Activated CD4-positive, alpha-beta T cell treated with anti-CD3 and anti-CD28 coated beads for 36 hours (primary cell): Measurements from ENCODE around the gene TTC34. TPM values are rescaled to one million over a fixed set of nuclear protein-coding genes. Genes with fewer than 3 reads are reported as not detected.

ENCODE experiments used
- ATAC-seq: fragments of 200-7000 bp; cut with Tn5 transposase; one replicate; pipeline ENCODE4 v1.10.0; 2021; ENCODE audit warnings: mild to moderate bottlenecking, moderate library complexity
- CTCF ChIA-PET: fragments of 350-600 bp; sonication (Branson Sonifier 250); formaldehyde crosslinking; loops from one replicate; lab custom pipeline; 2021; ENCODE audit warnings: antibody characterized with exemption; lab: Charles Lee
- POLR2A ChIA-PET: fragments of 350-600 bp; sonication (Branson Sonifier 250); formaldehyde crosslinking; loops from one replicate; lab custom pipeline; 2021; ENCODE audit warnings: antibody characterized with exemption, inconsistent platforms; lab: Charles Lee
- DNase-seq: peaks from one replicate; pipeline ENCODE4 v3.0.0-alpha.2; 2020
- H3K27ac Mint-ChIP-seq: one replicate; pipeline ENCODE4 v1.8.0; 2021; ENCODE audit warnings: mixed read lengths
- H3K27me3 Mint-ChIP-seq: one replicate; pipeline ENCODE4 v1.8.0; 2021; ENCODE audit warnings: mixed read lengths
- H3K36me3 Mint-ChIP-seq: one replicate; pipeline ENCODE4 v1.8.0; 2021; ENCODE audit warnings: low read depth, mixed read lengths
- H3K4me1 Mint-ChIP-seq: one replicate; pipeline ENCODE4 v1.8.0; 2021; ENCODE audit warnings: mixed read lengths
- H3K4me3 Mint-ChIP-seq: one replicate; pipeline ENCODE4 v1.8.0; 2021; ENCODE audit warnings: mild to moderate bottlenecking, moderate library complexity, mixed read lengths
- H3K9me3 Mint-ChIP-seq: one replicate; pipeline ENCODE4 v1.8.0; 2021; ENCODE audit warnings: low read depth, mixed read lengths
- intact Hi-C, 2 experiments: fragments of 100-400 bp; cut with DNase I in 1 of 2; cut with micrococcal nuclease in 1 of 2; formaldehyde crosslinking; loops; one replicate each; pipeline versions ENCODE4 v1.14.2 to v1.15.1; 2022 to 2024; cut with DNase I, micrococcal nuclease
- total RNA-seq, 2 experiments: library from RNA; stranded (reverse); gene quantifications; one replicate each; pipeline ENCODE4 v1.2.3, GENCODE V29; 2021

The TTC34 gene
- total RNA-seq, 2 experiments from 2014 or later, result 1.3 TPM

- ChIA-PET CTCF (interaction anchor here (0.7 to 1.5 kb wide), 3 partner anchors 17 to 374 kb away, joined by 3 to 5 read pairs (median 3); no protein-coding TSS in a partner anchor), POLR2A (no interaction called here)
- Mint-ChIP-seq H3K27ac (no peak overlapping the region), H3K9me3 (peaks cover 10% of the 10 kb centered on the region), H3K36me3 (peaks cover 2% of the 10 kb centered on the region), H3K27me3 (peaks cover 30% of the 10 kb centered on the region), H3K4me1 (peaks cover 8% of the 10 kb centered on the region), H3K4me3 (no peak overlapping the region)
- DNase-seq, result peak; percentile 6
- ATAC-seq, result no peak
- intact Hi-C loops, result loop anchor here (2.0 to 5.0 kb wide), 2 partner anchors 230 to 373 kb away; partner anchors contain the start of gene TNFRSF14 (in 1 of the 2)
These were observed 14.2 kb downstream of the TTC34 start for GRCh38 chr1:2787163-2787911.

DNA sequence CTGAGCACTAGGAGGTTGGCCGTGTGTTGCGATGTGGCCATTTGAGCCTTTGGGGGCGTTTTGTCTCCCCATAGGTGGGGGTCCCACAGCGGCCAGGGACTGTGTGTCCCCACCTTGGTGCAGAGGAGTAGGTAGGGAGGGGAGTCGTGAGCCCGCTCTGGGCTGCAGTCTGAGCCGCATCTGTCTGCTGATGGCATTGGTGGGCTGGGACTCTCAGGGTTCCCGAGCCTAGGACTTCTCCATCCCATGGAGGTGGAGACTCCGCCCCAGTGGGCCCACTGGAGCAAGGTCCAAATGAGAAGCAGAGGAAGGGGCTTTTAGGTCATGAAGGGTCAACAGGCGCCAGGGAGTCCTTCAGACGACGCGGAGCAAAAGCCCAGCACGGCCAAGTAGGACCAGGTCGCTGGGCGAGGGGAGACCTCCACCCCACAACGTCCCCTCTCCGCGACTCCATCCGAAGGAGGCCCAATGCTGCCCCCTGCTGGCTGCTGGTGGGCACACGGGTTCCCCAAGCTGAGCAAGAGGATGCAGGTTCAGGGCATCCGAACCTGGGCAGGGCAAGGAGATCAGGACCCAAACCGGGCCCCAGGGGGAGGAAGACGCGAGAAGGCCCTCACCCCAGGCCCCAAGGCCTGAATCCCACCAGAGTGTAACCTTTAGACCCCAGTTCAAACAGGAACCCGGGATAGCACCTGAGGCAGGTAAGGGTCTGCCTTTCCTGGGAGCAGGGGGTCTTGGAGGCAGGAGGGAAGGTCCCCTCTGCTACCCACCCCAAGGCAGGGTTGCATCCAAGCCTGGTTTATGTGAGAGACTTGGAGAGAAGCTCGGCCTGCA, 14.9 kb downstream of the TTC34 start:
- H3K27ac Mint-ChIP-seq, result no peak overlapping the region
- POLR2A ChIA-PET, result no interaction called here
- H3K4me3 Mint-ChIP-seq, result no peak overlapping the region
- peaks cover 29% of the 10 kb centered on the region for H3K27me3 Mint-ChIP-seq
- H3K9me3 Mint-ChIP-seq, result peaks cover 13% of the 10 kb centered on the region
- ATAC-seq (peak; percentile 74), DNase-seq (peak; percentile 85)
- H3K4me1 Mint-ChIP-seq, result peaks cover 8% of the 10 kb centered on the region
- CTCF ChIA-PET, result interaction anchor here (0.7 to 1.5 kb wide), 3 partner anchors 18 to 374 kb away, joined by 3 to 5 read pairs (median 3); no protein-coding TSS in a partner anchor
- intact Hi-C loops, result loop anchor here (1.0 to 5.0 kb wide), 3 partner anchors 229 to 372 kb away; partner anchors contain the start of gene TNFRSF14 (in 1 of the 2)
- H3K36me3 Mint-ChIP-seq, result peaks cover 6% of the 10 kb centered on the region

DNA sequence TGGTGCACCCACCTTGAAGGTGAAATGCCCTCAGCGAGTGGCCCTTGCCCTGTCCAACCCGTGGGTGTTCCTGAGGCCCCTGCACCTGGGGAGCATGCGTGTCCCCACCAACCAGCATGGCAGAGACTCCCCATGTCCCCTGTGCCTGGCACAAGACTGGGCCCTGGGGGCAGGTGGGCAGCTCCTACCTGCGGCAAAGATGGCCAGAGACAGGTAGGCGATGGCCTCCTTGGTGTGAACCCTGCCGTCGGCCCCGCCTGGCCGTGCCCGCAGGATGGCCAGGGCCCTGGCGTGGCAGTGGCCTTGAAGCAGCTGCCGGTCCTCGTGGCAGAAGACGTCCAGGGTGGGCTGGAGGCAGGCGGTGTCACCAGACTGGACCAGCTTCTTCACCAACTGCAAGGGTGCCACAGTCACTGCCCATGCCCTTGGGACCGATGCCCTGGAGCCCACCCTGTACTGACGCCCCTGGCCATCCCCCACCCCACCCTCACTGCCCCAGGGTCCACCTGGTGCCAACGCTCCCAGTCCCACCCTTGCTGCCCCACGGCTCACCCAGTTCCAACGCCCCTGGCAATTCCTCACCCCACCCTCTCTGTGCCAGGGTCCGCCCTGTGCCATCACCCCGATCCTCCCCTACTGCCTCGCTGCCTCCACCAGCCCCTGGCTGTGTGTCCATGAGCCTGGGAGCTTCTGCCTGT, 15.7 kb downstream of the TTC34 start:
- DNase-seq, result no peak
- no peak for ATAC-seq
- ChIA-PET CTCF (interaction anchor here (0.7 kb wide), 2 partner anchors 25 to 28 kb away, joined by 3 read pairs; no protein-coding TSS in a partner anchor), POLR2A (no interaction called here)
- no peak overlapping the region for H3K4me3 Mint-ChIP-seq
- peaks cover 8% of the 10 kb centered on the region for H3K4me1 Mint-ChIP-seq
- intact Hi-C loops, result loop anchor here (1.0 to 5.0 kb wide), 3 partner anchors 228 to 371 kb away; partner anchors contain the start of gene TNFRSF14 (in 1 of the 2)
- H3K27me3 Mint-ChIP-seq, result peaks cover 23% of the 10 kb centered on the region
- no peak overlapping the region for H3K27ac Mint-ChIP-seq
- peaks cover 17% of the 10 kb centered on the region for H3K9me3 Mint-ChIP-seq
- peaks cover 7% of the 10 kb centered on the region for H3K36me3 Mint-ChIP-seq

DNA sequence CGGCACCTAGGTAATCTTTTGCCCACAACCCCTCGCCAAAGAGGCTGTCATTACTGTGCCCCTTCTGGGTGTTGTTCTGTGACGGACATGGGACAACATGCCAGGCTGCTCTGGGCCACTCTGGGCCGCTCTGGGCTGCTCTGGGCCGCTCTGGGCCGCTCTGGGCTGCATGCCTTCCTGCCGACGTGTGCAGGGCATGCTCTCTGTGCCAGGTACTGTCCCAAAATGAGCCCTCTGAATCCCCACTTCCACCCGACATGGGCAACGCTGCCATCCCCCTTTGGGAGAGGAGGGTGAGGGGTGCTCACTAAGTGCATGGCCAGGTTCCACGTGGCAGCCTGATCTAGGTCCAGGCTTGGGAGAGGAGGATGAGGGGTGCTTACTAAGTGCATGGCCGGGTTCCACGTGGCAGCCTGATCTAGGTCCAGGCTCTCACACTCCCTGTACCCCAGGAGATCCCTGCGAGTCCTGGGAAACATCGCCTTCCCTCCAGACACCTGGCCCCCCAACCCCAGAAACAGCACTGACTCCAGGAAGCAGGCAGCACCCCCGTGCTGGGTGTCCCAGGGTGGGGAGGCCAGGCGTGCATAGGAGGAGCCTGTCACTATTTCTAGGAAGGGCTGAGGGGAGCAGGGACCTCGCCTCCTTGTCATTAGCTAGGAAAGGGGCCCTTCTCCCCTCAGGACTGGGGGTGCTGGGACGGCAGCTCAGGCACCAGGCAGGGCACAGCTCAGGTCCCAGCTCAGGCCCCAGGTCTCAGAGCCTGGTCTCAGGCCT, 16.5 kb downstream of the TTC34 start:
- DNase-seq, result no peak
- no peak overlapping the region for H3K27ac Mint-ChIP-seq
- POLR2A ChIA-PET, result no interaction called here
- ATAC-seq, result no peak
- H3K4me3 Mint-ChIP-seq, result no peak overlapping the region
- CTCF ChIA-PET, result interaction anchor here (0.7 kb wide), 2 partner anchors 26 to 29 kb away, joined by 3 read pairs; no protein-coding TSS in a partner anchor
- H3K4me1 Mint-ChIP-seq, result peaks cover 5% of the 10 kb centered on the region
- intact Hi-C loops, result loop anchor here in 1 of 2 experiments (5.0 kb wide), 1 partner anchor 228 kb away; the partner anchor contains the start of gene TNFRSF14
- peaks cover 17% of the 10 kb centered on the region for H3K9me3 Mint-ChIP-seq
- peaks cover 7% of the 10 kb centered on the region for H3K36me3 Mint-ChIP-seq
- H3K27me3 Mint-ChIP-seq, result peaks cover 25% of the 10 kb centered on the region

- Mint-ChIP-seq H3K4me3 (no peak overlapping the region), H3K36me3 (peaks cover 7% of the 10 kb centered on the region), H3K9me3 (peaks cover 17% of the 10 kb centered on the region), H3K27me3 (peaks cover 29% of the 10 kb centered on the region), H3K4me1 (peaks cover 2% of the 10 kb centered on the region), H3K27ac (no peak overlapping the region)
- intact Hi-C loops, result no loop called here
- ATAC-seq (no peak), DNase-seq (no peak)
- CTCF ChIA-PET, result interaction anchor here (1.3 kb wide), 1 partner anchor 9 kb away, joined by 6 read pairs; no protein-coding TSS in a partner anchor
- POLR2A ChIA-PET, result no interaction called here
These were observed 17.8 kb downstream of the TTC34 start for GRCh38 chr1:2783435-2784397.

DNA sequence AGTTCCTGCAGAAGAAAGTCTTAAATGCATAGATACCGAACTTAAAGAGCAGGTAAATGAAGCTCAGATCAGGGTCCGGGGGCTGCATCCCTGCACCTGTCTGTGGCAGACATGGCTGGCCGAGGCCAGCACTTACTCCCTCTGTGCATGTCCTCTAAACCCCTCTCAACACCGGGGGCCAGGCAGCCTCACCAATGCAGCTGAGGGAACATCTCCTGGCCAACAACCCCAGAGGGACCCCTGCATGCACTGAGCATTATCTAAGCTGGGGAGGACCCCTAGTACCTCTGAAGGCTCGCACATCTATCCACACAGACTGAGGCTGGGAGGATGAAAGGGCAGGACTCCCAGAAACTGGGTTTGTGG, 18.4 kb downstream of the TTC34 start:
- CTCF ChIA-PET, result interaction anchor here (1.3 kb wide), 1 partner anchor 10 kb away, joined by 6 read pairs; no protein-coding TSS in a partner anchor
- peaks cover 7% of the 10 kb centered on the region for H3K36me3 Mint-ChIP-seq

GRCh38 chr1:2781627-2782026, 19.9 kb downstream of the TTC34 start:
- Mint-ChIP-seq H3K4me1 (no peaks in the 10 kb centered on the region), H3K4me3 (no peak overlapping the region), H3K36me3 (peaks cover 7% of the 10 kb centered on the region), H3K27me3 (peaks cover 21% of the 10 kb centered on the region), H3K9me3 (peaks cover 17% of the 10 kb centered on the region), H3K27ac (no peak overlapping the region)
- intact Hi-C loops, result no loop called here
- ATAC-seq (no peak), DNase-seq (no peak)
- ChIA-PET POLR2A (no interaction called here), CTCF (no interaction called here)

More for the DNA sequence above, 18.4 kb downstream of the TTC34 start:
- POLR2A ChIA-PET, result interaction anchor here (0.6 kb wide), 1 partner anchor 53 kb away, joined by 3 read pairs; no protein-coding TSS in a partner anchor
- H3K4me3 Mint-ChIP-seq, result no peak overlapping the region
- intact Hi-C loops, result no loop called here
- DNase-seq, result no peak
- H3K27ac Mint-ChIP-seq, result no peak overlapping the region
- ATAC-seq, result no peak
- H3K9me3 Mint-ChIP-seq, result peaks cover 17% of the 10 kb centered on the region
- no peaks in the 10 kb centered on the region for H3K4me1 Mint-ChIP-seq
- H3K27me3 Mint-ChIP-seq, result peaks cover 27% of the 10 kb centered on the region

GRCh38 chr1:2778220-2778592, 23.3 kb downstream of the TTC34 start:
- no peak overlapping the region for H3K4me3 Mint-ChIP-seq
- POLR2A ChIA-PET, result no interaction called here
- H3K36me3 Mint-ChIP-seq, result peaks cover 7% of the 10 kb centered on the region
- DNase-seq, result no peak
- CTCF ChIA-PET, result no interaction called here
- ATAC-seq, result no peak
- H3K4me1 Mint-ChIP-seq, result no peaks in the 10 kb centered on the region
- intact Hi-C loops, result loop anchor here in 1 of 2 experiments (5.0 kb wide), 1 partner anchor 351 kb away; no protein-coding TSS in a partner anchor
- H3K9me3 Mint-ChIP-seq, result peaks cover 17% of the 10 kb centered on the region
- peaks cover 21% of the 10 kb centered on the region for H3K27me3 Mint-ChIP-seq
- H3K27ac Mint-ChIP-seq, result no peak overlapping the region

- ChIA-PET CTCF (no interaction called here), POLR2A (no interaction called here)
- DNase-seq (no peak), ATAC-seq (no peak)
- Mint-ChIP-seq H3K36me3 (peaks cover 7% of the 10 kb centered on the region), H3K27me3 (peaks cover 21% of the 10 kb centered on the region), H3K9me3 (peaks cover 13% of the 10 kb centered on the region), H3K4me1 (no peaks in the 10 kb centered on the region), H3K27ac (no peak overlapping the region), H3K4me3 (no peak overlapping the region)
- intact Hi-C loops, result loop anchor here in 1 of 2 experiments (5.0 kb wide), 1 partner anchor 350 kb away; no protein-coding TSS in a partner anchor
These were observed 23.9 kb downstream of the TTC34 start for GRCh38 chr1:2777424-2778219.
